Loucy (cell line): ENCODE measurements around the gene ZNF737.
"Not testable (repeated sequence)": the region's sequence is repeated elsewhere in the genome, so short reads cannot be mapped to it uniquely, and the experiment has no call there.

Experiments
- H2AFZ ChIP-seq: fragments of 200-600 bp; sonication (generic); 2 replicates; pipeline ENCODE4 v1.6.0; 2016; ENCODE audit warnings: antibody characterized with exemption, mild to moderate bottlenecking, low read length, moderate library complexity
- H3F3A ChIP-seq: fragments of 200-600 bp; 2 replicates; pipeline ENCODE4 v1.6.0; 2016; ENCODE audit warnings: antibody characterized with exemption, low read depth, mild to moderate bottlenecking
- H3K27me3 ChIP-seq: fragments of 200-600 bp; sonication (generic); 2 replicates; pipeline ENCODE4 v1.6.1; 2014; ENCODE audit warnings: low read length, mild to moderate bottlenecking; ENCODE audit not compliant: insufficient read depth, poor library complexity, severe bottlenecking
- H3K36me3 ChIP-seq: fragments of 200-600 bp; sonication (generic); 2 replicates; pipeline ENCODE4 v1.6.1; 2016; ENCODE audit warnings: low read length; ENCODE audit not compliant: insufficient read depth
- H3K4me1 ChIP-seq: fragments of 200-600 bp; sonication (generic); 2 replicates; pipeline ENCODE4 v1.5.1; 2014; ENCODE audit warnings: low read length, mild to moderate bottlenecking; ENCODE audit not compliant: insufficient read depth, poor library complexity, severe bottlenecking
- H3K4me2 ChIP-seq: fragments of 200-600 bp; sonication (generic); 2 replicates; pipeline ENCODE4 v1.6.0; 2014; ENCODE audit warnings: antibody characterized with exemption, low read length, low read depth, mild to moderate bottlenecking; ENCODE audit not compliant: poor library complexity, severe bottlenecking
- H3K4me3 ChIP-seq: fragments of 200-600 bp; sonication (generic); 2 replicates; pipeline ENCODE4 v1.5.1; 2014; ENCODE audit warnings: low read length, mild to moderate bottlenecking, mixed read lengths; ENCODE audit not compliant: poor library complexity, severe bottlenecking
- H3K79me2 ChIP-seq: fragments of 200-600 bp; sonication (generic); 2 replicates; pipeline ENCODE4 v1.6.1; 2014; ENCODE audit warnings: low read length; ENCODE audit not compliant: insufficient read depth
- H3K9ac ChIP-seq: fragments of 200-600 bp; sonication (generic); 2 replicates; pipeline ENCODE4 v1.6.0; 2014; ENCODE audit warnings: mild to moderate bottlenecking, low read depth, low read length, moderate library complexity; ENCODE audit not compliant: poor library complexity, severe bottlenecking
- H3K9me2 ChIP-seq: fragments of 200-600 bp; sonication (generic); replicated peaks from 2 replicates; pipeline ENCODE4 v1.6.1; 2016; ENCODE audit warnings: low read depth, low read length, mixed read lengths
- H3K9me3 ChIP-seq: fragments of 200-600 bp; sonication (generic); 2 replicates; pipeline ENCODE4 v1.6.1; 2014; ENCODE audit warnings: mild to moderate bottlenecking, antibody characterized with exemption, low read length, low read depth; ENCODE audit not compliant: insufficient read depth
- H4K20me1 ChIP-seq: fragments of 200-600 bp; sonication (generic); 2 replicates; pipeline ENCODE4 v1.6.0; 2014; ENCODE audit warnings: antibody characterized with exemption, low read length, mild to moderate bottlenecking; ENCODE audit not compliant: insufficient read depth, poor library complexity, severe bottlenecking
- CTCF ChIP-seq: fragments of 200-600 bp; sonication (generic); conservative IDR thresholded peaks from 2 replicates; pipeline ENCODE4 v1.5.1; 2014; ENCODE audit warnings: mild to moderate bottlenecking, antibody characterized with exemption, low read length
- EZH2phosphoT487 ChIP-seq: fragments of 200-600 bp; IDR thresholded peaks from 2 replicates; pipeline ENCODE4 v1.6.1; 2018; ENCODE audit warnings: antibody characterized with exemption, mild to moderate bottlenecking, moderate library complexity, borderline replicate concordance

Gene ZNF737

DNA sequence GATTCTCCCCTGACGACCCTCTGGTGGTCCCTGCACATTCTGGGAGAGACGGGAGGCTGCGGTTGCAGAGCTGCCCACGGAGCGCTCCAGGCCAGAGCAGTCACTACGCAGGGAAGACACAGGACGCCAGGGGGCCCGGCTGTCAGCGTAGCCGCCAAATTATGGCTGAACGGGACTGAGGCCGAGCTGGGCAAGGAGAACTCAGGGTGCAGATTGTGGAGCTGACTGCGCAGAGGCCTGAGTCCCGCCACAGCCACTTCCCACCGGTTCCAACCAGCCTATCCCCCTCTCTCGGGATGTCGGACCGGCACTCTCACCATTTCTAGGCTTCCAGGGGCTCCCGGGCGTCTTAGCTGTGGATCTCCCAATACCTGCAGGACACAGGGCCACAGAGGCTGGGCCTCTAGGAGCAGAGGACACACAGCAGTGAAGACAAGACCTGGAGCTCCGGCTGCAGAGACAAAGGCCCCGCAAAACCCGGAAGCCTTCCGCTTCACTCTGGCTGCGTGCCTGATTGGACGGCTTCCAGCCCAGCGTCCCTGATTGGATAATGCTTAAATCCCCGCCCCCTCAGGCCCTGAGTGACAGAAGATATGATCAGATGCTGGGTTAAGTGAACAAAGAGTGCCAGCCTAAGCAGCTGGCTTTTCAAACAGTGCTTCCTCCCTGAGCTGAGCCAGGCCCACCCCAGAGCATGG is at the start of gene ZNF737:
Gene ZNF737 (minus strand): TSS at position 461 of the 698 bp plus-strand sequence. CDS start 141 bp downstream, at position 320.
- H3K9me2 ChIP-seq, result no peaks in the 10 kb centered on the region
- no peaks in the 10 kb centered on the region for H3K9me3 ChIP-seq
- peak within 1 kb of the TSS; percentile 91 for H3K4me2 ChIP-seq
- H3K4me1 ChIP-seq, result peaks cover 21% of the 10 kb centered on the region
- peaks cover 47% of the 10 kb centered on the region for H3K79me2 ChIP-seq
- H3K27me3 ChIP-seq, result no peaks in the 10 kb centered on the region
- TF ChIP-seq EZH2phosphoT487, result no peak
- TF ChIP-seq CTCF, result peak; percentile 24; the same call in 1 of the 2 replicates
- peak within 1 kb of the TSS; percentile 60 for H2AFZ ChIP-seq
- H3K36me3 ChIP-seq, result no peaks in the 10 kb centered on the region
- H3K4me3 ChIP-seq, result peak within 1 kb of the TSS; percentile 94
- H4K20me1 ChIP-seq, result peaks cover 20% of the 10 kb centered on the region
- H3K9ac ChIP-seq, result peak within 1 kb of the TSS; percentile 93
- no peaks in the 10 kb centered on the region for H3F3A ChIP-seq

GRCh38 chr19:20614971-20615370 is 49.4 kb upstream of the ZNF737 start:
- H3K79me2 ChIP-seq, H3F3A ChIP-seq, H3K4me1 ChIP-seq, H3K9ac ChIP-seq, H3K4me3 ChIP-seq, H2AFZ ChIP-seq, H3K36me3 ChIP-seq, H3K27me3 ChIP-seq, H3K4me2 ChIP-seq, H3K9me3 ChIP-seq, H3K9me2 ChIP-seq, H4K20me1 ChIP-seq: not testable (repeated sequence)

- H3K9ac ChIP-seq, result peak overlapping the region; percentile 37
Measured at GRCh38 chr19:20612711-20613316, 47.2 kb upstream of the ZNF737 start.

More at GRCh38 chr19:20612711-20613316, 47.2 kb upstream of the ZNF737 start:
- Histone ChIP-seq H3K4me2 (peak overlapping the region; percentile 62), H2AFZ (peak overlapping the region; percentile 88), H3K4me1 (peaks cover 4% of the 10 kb centered on the region), H3K4me3 (peak overlapping the region; percentile 64), H3K36me3 (no peaks in the 10 kb centered on the region), H3K79me2 (no peaks in the 10 kb centered on the region), H3K9me2 (no peaks in the 10 kb centered on the region), H3K9me3 (no peaks in the 10 kb centered on the region), H3F3A (no peaks in the 10 kb centered on the region), H4K20me1 (no peaks in the 10 kb centered on the region), H3K27me3 (no peaks in the 10 kb centered on the region)
- TF ChIP-seq CTCF (no peak), EZH2phosphoT487 (no peak)
